HUES64 (cell line): ENCODE results near the gene MTA1. TPM values are rescaled to one million over a fixed set of nuclear protein-coding genes. Genes with fewer than 3 reads are reported as not detected.
A peak's percentile ranks its signal among the peaks of the same experiment; 100 is the strongest.

Experiments used
- H3K27ac ChIP-seq: 2 replicates; pipeline ENCODE4 v1.7.0; 2013; ENCODE audit warnings: low read depth, low read length, inconsistent platforms
- H3K27me3 ChIP-seq: 2 replicates; pipeline ENCODE4 v1.6.1; 2013; ENCODE audit warnings: mild to moderate bottlenecking, low read length; ENCODE audit not compliant: insufficient read depth
- H3K36me3 ChIP-seq: 2 replicates; pipeline ENCODE4 v1.6.1; 2013; ENCODE audit warnings: mild to moderate bottlenecking, low read length; ENCODE audit not compliant: insufficient read depth
- H3K4me1 ChIP-seq: 2 replicates; pipeline ENCODE4 v1.6.1; 2013; ENCODE audit warnings: mild to moderate bottlenecking, low read length, moderate library complexity; ENCODE audit not compliant: insufficient read depth
- H3K4me3 ChIP-seq: 2 replicates; pipeline ENCODE4 v1.5.1; 2013; ENCODE audit warnings: mild to moderate bottlenecking, low read length, moderate library complexity
- H3K9ac ChIP-seq: 2 replicates; pipeline ENCODE4 v1.6.1; 2013; ENCODE audit warnings: mild to moderate bottlenecking, low read depth, low read length
- H3K9me3 ChIP-seq: 2 replicates; pipeline ENCODE4 v1.6.1; 2013; ENCODE audit warnings: low read depth, low read length; ENCODE audit not compliant: insufficient read depth
- WGBS: fragments of 150-250, 120-280 bp; methylation state at CpG from one replicate; pipeline ENCODE4 v1.1.7; 2013; ENCODE audit warnings: missing lambda C conversion rate; 5-methylcytosine and 5-hydroxymethylcytosine counted together
- polyA plus RNA-seq, 2 experiments: library from polyadenylated mRNA; stranded (reverse); fragments of 50-300 nt; gene quantifications; one replicate each; pipeline ENCODE4 v1.2.3, GENCODE V29; 2013

MTA1 gene
- 114 TPM for polyA plus RNA-seq (2013, experiment 1 of 2)
- 127 TPM for polyA plus RNA-seq (2013, experiment 2 of 2)

- Histone ChIP-seq H3K9me3 (no peaks in the 10 kb centered on the region), H3K36me3 (peaks cover 15% of the 10 kb centered on the region), H3K4me1 (peaks cover 4% of the 10 kb centered on the region; the same call in 1 of the 2 replicates), H3K27ac (peak within 1 kb of the TSS; percentile 76), H3K27me3 (peaks cover 5% of the 10 kb centered on the region), H3K9ac (peak within 1 kb of the TSS; percentile 98), H3K4me3 (peak within 1 kb of the TSS; percentile 92)
- 8% methylated on average over 92 of the region's 96 CpGs for WGBS
Observed at GRCh38 chr14:105419195-105420091, at the start of gene MTA1. Gene MTA1, plus strand, starts transcription at chr14:105419827. Its CDS starts 209 bp downstream, at chr14:105420036.

GRCh38 chr14:105374389-105374788 is 45.2 kb upstream of the MTA1 start:
- no peaks in the 10 kb centered on the region for H3K27me3 ChIP-seq
- WGBS, result 95% methylated on average over 11 of the region's 11 CpGs
- no peaks in the 10 kb centered on the region for H3K36me3 ChIP-seq
- H3K4me3 ChIP-seq, result no peak overlapping the region
- H3K9me3 ChIP-seq, result no peaks in the 10 kb centered on the region
- H3K4me1 ChIP-seq, result no peaks in the 10 kb centered on the region
- no peak overlapping the region for H3K27ac ChIP-seq
- no peak overlapping the region for H3K9ac ChIP-seq

- Histone ChIP-seq H3K27me3 (no peaks in the 10 kb centered on the region), H3K9me3 (no peaks in the 10 kb centered on the region), H3K27ac (no peak overlapping the region), H3K9ac (no peak overlapping the region), H3K4me3 (no peak overlapping the region), H3K4me1 (no peaks in the 10 kb centered on the region), H3K36me3 (0 out of 2 replicates have a peak, but pooled peaks cover 3% of the 10 kb centered on the region)
- WGBS, result 89% methylated on average over 4 of the region's 4 CpGs
Observed at GRCh38 chr14:105375635-105376057, 44.0 kb upstream of the MTA1 start.

- no peak overlapping the region for H3K27ac ChIP-seq
- no peaks in the 10 kb centered on the region for H3K27me3 ChIP-seq
- H3K4me1 ChIP-seq, result no peaks in the 10 kb centered on the region
- H3K9ac ChIP-seq, result no peak overlapping the region; the same call in 1 of the 2 replicates
- H3K36me3 ChIP-seq, result peaks cover 3% of the 10 kb centered on the region; the same call in 1 of the 2 replicates
- H3K9me3 ChIP-seq, result no peaks in the 10 kb centered on the region
- WGBS, result 88% methylated on average over 34 of the region's 34 CpGs
- H3K4me3 ChIP-seq, result no peak overlapping the region
Observed at GRCh38 chr14:105376521-105377440, 42.8 kb upstream of the MTA1 start.

GRCh38 chr14:105377555-105378182 is 42.0 kb upstream of the MTA1 start:
- Histone ChIP-seq H3K4me3 (no peak overlapping the region), H3K27ac (no peak overlapping the region), H3K9me3 (no peaks in the 10 kb centered on the region), H3K9ac (no peak overlapping the region; the same call in 1 of the 2 replicates), H3K4me1 (no peaks in the 10 kb centered on the region), H3K36me3 (peaks cover 7% of the 10 kb centered on the region; the same call in 1 of the 2 replicates), H3K27me3 (no peaks in the 10 kb centered on the region)
- 87% methylated on average over 23 of the region's 23 CpGs for WGBS

- H3K4me3 ChIP-seq, result no peak overlapping the region
- H3K36me3 ChIP-seq, result peaks cover 10% of the 10 kb centered on the region; the same call in 1 of the 2 replicates
- no peaks in the 10 kb centered on the region for H3K9me3 ChIP-seq
- WGBS, result 88% methylated on average over 10 of the region's 11 CpGs
- no peak overlapping the region for H3K9ac ChIP-seq
- no peaks in the 10 kb centered on the region for H3K4me1 ChIP-seq
- H3K27ac ChIP-seq, result no peak overlapping the region
- no peaks in the 10 kb centered on the region for H3K27me3 ChIP-seq
Observed at GRCh38 chr14:105378199-105378598, 41.4 kb upstream of the MTA1 start.

GRCh38 chr14:105378873-105379685 is 40.5 kb upstream of the MTA1 start:
- H3K4me1 ChIP-seq, result no peaks in the 10 kb centered on the region
- H3K4me3 ChIP-seq, result no peak overlapping the region
- H3K9me3 ChIP-seq, result no peaks in the 10 kb centered on the region
- no peak overlapping the region for H3K9ac ChIP-seq
- 94% methylated on average over 17 of the region's 17 CpGs for WGBS
- H3K36me3 ChIP-seq, result peaks cover 18% of the 10 kb centered on the region; the same call in 1 of the 2 replicates
- H3K27ac ChIP-seq, result no peak overlapping the region
- H3K27me3 ChIP-seq, result no peaks in the 10 kb centered on the region

- Histone ChIP-seq H3K9ac (no peak overlapping the region), H3K4me1 (no peaks in the 10 kb centered on the region), H3K36me3 (peaks cover 24% of the 10 kb centered on the region), H3K27me3 (no peaks in the 10 kb centered on the region), H3K9me3 (no peaks in the 10 kb centered on the region), H3K4me3 (no peak overlapping the region), H3K27ac (no peak overlapping the region)
- WGBS, result 94% methylated on average over 14 of the region's 14 CpGs
Observed at GRCh38 chr14:105379946-105380345, 39.7 kb upstream of the MTA1 start.

GRCh38 chr14:105380756-105381155 is 38.9 kb upstream of the MTA1 start:
- peaks cover 24% of the 10 kb centered on the region for H3K36me3 ChIP-seq
- 96% methylated on average over 19 of the region's 19 CpGs for WGBS
- no peak overlapping the region for H3K27ac ChIP-seq
- no peak overlapping the region for H3K4me3 ChIP-seq
- H3K9me3 ChIP-seq, result no peaks in the 10 kb centered on the region
- H3K27me3 ChIP-seq, result no peaks in the 10 kb centered on the region
- H3K9ac ChIP-seq, result no peak overlapping the region
- no peaks in the 10 kb centered on the region for H3K4me1 ChIP-seq
